Measurements from ENCODE around the gene EDEM1. TPM values are rescaled to one million over a fixed set of nuclear protein-coding genes. Genes with fewer than 3 reads are reported as not detected.

The EDEM1 gene
- polyA plus RNA-seq, 1 donor from 2014 or later, result 13.6 TPM

GRCh38 chr3:5264093-5264600, 76.6 kb downstream of the EDEM1 start:
- no peak overlapping the region for H3K4me2 ChIP-seq (ENCODE audit: low read length)
- TF ChIP-seq REST (IDR thresholded peaks at IDR 0.05; ENCODE audit: borderline replicate concordance) (no peak), CTCF (IDR thresholded peaks at IDR 0.05; ENCODE audit: poor library complexity, severe bottlenecking) (no peak), MXI1 (conservative IDR thresholded peaks at IDR 0.05; ENCODE audit: poor library complexity, severe bottlenecking) (no peak), POLR2AphosphoS5 (IDR thresholded peaks at IDR 0.05) (no peak), EP300 (conservative IDR thresholded peaks at IDR 0.05; ENCODE audit: poor library complexity, severe bottlenecking) (no peak), EZH2 (IDR thresholded peaks at IDR 0.05; ENCODE audit: borderline replicate concordance, insufficient read depth, low read length, poor library complexity, severe bottlenecking) (no peak), TAF1 (IDR thresholded peaks at IDR 0.05; ENCODE audit: low read depth) (no peak), RAD21 (conservative IDR thresholded peaks at IDR 0.05) (no peak), SMC3 (conservative IDR thresholded peaks at IDR 0.05; ENCODE audit: poor library complexity) (no peak)

DNA sequence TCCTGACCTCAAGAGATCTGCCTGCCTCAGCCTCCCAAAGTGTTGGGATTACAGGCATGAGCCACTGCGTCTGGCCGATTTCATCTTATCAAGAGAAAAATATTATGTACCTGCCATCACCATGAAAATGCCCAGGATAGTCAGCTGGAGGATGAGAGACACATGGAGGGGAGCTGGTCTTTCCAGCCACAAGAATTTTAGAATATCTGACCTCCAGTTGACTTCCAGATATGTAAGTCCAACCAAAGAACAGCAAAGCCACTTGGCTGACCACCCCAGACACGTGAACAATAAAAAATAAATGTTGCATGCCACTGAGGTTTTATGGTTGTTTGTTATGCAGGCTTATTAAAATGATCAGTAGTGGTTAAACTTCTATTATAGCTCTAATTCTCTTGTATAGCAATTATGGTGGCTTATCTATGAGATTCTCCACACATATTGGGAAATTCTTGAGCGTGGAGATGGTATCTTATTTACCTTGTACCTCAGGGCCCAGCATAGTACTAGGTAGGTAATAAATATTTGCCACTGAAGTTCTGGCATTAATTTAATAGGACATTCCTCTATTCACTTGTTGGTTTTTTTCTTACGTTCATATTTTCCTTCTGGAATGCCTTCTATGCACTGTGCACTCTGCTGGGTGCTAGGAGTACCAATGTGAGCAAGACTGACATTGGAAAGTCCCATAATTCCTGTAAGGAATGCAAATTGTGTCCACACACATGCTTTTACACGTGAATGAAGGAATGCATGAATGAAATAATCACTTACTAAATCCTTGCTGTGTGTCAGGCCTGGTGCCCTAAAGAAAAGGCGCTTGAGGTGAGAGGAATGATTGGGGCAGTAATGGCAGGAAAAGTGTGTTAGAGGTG, 77.6 kb downstream of the EDEM1 start:
- H3K27me3 ChIP-seq (ENCODE audit: insufficient read depth, low read depth, low read length), result no peaks in the 10 kb centered on the region
- no peaks in the 10 kb centered on the region for H3K36me3 ChIP-seq (ENCODE audit: insufficient read depth, low read length)
- no peak overlapping the region for H3K27ac ChIP-seq (ENCODE audit: low read length)
- no peak overlapping the region for H3K4me2 ChIP-seq (ENCODE audit: low read length)
- TF ChIP-seq TAF1 (IDR thresholded peaks at IDR 0.05; ENCODE audit: low read depth) (no peak), MXI1 (conservative IDR thresholded peaks at IDR 0.05; ENCODE audit: poor library complexity, severe bottlenecking) (no peak), RAD21 (conservative IDR thresholded peaks at IDR 0.05) (no peak), POLR2AphosphoS5 (IDR thresholded peaks at IDR 0.05) (no peak), CTCF (IDR thresholded peaks at IDR 0.05; ENCODE audit: poor library complexity, severe bottlenecking) (no peak), EP300 (conservative IDR thresholded peaks at IDR 0.05; ENCODE audit: poor library complexity, severe bottlenecking) (no peak), EZH2 (IDR thresholded peaks at IDR 0.05; ENCODE audit: borderline replicate concordance, insufficient read depth, low read length, poor library complexity, severe bottlenecking) (no peak), REST (IDR thresholded peaks at IDR 0.05; ENCODE audit: borderline replicate concordance) (no peak), SMC3 (conservative IDR thresholded peaks at IDR 0.05; ENCODE audit: poor library complexity) (no peak)
- no peaks in the 10 kb centered on the region for H3F3A ChIP-seq (ENCODE audit: insufficient read depth, low read length, poor library complexity, severe bottlenecking)
- no peaks in the 10 kb centered on the region for H3K9me3 ChIP-seq (ENCODE audit: low read length)
- H3K9ac ChIP-seq (ENCODE audit: low read length), result no peak overlapping the region
- no peak overlapping the region for H2AFZ ChIP-seq (ENCODE audit: low read depth, low read length)
- H3K9me2 ChIP-seq (ENCODE audit: insufficient read depth, low read length), result no peaks in the 10 kb centered on the region
- H3K4me3 ChIP-seq (ENCODE audit: low read length), result no peak overlapping the region
- H3K79me2 ChIP-seq (replicated peaks; ENCODE audit: insufficient read depth, low read length), result no peaks in the 10 kb centered on the region
- no peaks in the 10 kb centered on the region for H4K20me1 ChIP-seq (ENCODE audit: insufficient read depth)

More at GRCh38 chr3:5264093-5264600, 76.6 kb downstream of the EDEM1 start:
- H3K9me2 ChIP-seq (ENCODE audit: insufficient read depth, low read length), result no peaks in the 10 kb centered on the region
- no peaks in the 10 kb centered on the region for H3K27me3 ChIP-seq (ENCODE audit: insufficient read depth, low read depth, low read length)
- no peak overlapping the region for H3K4me3 ChIP-seq (ENCODE audit: low read length)
- no peaks in the 10 kb centered on the region for H3K79me2 ChIP-seq (replicated peaks; ENCODE audit: insufficient read depth, low read length)
- H3K36me3 ChIP-seq (ENCODE audit: insufficient read depth, low read length), result no peaks in the 10 kb centered on the region
- no peaks in the 10 kb centered on the region for H3F3A ChIP-seq (ENCODE audit: insufficient read depth, low read length, poor library complexity, severe bottlenecking)
- H3K27ac ChIP-seq (ENCODE audit: low read length), result no peak overlapping the region
- no peaks in the 10 kb centered on the region for H3K9me3 ChIP-seq (ENCODE audit: low read length)
- H3K9ac ChIP-seq (ENCODE audit: low read length), result no peak overlapping the region
- no peak overlapping the region for H2AFZ ChIP-seq (ENCODE audit: low read depth, low read length)
- H4K20me1 ChIP-seq (ENCODE audit: insufficient read depth), result no peaks in the 10 kb centered on the region
